Measurements from ENCODE around the gene PHLDA2.
"Not testable (repeated sequence)": the region's sequence is repeated elsewhere in the genome, so short reads cannot be mapped to it uniquely, and the experiment has no call there.

PHLDA2 gene

DNA sequence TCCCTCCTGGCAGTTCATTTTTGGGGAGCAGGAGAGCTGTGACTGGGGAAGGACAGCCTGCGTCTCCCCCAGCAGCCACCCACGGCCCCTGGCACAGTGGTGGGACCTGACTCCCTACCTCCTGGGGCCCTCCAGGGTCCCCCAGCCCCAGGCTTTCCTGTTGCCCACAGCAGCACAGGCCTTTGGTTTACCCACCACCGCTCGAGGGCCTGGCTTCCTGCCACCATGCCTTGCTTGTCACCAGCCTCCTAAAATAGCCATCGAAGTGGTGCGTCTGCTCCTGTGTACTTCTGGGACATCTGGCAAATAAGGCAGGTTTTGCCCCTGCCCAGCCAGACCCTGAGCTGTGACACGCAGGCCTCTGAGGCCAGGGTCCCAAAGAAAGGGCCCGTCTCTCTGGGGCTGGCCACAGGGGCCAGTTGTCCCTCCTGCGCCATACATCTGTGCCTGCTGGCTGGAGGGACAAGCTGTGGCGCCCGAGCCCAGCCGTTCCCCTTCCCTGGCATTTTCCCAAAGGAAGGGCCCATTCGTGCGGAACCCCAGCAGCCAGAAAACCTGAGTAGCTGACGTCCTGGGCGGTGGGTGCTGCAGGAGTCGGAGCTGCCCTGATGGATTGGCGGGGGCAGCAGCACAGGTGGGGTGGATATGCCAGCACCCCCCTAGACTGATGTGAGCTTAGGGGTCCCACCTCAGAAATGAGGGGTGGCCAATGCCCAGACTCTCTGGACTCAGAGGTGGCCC lies 14.6 kb downstream of the PHLDA2 start:
- DNase-seq: no peak

DNA sequence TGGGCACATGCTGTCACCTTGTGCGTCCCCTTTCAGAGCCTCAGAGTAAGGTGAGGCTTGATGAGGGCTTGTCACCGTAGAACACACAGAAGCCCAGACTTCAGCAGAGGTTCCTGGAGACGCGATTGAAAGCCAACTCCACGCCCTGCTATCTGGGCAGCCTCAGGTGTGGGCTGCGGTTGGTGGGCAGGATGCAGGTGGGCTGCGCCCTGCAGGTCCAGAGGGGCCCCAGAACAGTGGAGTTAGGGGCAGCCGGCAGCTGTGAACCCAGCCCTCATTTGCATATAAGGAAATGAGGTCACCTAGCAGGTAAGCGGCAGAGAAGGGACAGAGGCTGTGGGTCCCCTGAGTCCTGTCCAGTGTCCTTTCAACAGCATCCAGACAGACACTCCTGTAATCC lies 15.4 kb downstream of the PHLDA2 start:
- no peak for DNase-seq

DNA sequence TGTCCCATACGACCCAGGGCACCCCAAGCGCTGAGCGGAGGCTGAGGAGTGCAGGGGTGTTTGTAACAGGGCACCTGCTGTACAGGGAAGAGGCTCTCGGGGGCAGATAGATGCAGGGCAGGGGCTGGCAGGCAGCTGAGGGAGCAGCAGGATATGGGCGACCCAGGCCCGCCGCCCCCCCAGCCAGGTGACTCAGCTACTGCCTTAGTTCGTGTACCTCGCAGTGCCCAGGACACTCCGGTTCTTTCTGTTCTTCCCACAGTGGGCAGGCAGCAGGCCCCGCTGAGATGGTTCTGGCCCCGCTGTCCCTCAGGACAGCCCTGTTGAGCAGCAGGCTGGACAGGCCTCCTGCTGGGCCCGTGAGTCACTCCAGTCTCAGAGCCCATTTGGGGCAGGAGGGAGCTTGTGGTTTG lies 16.2 kb downstream of the PHLDA2 start:
- no peak for DNase-seq

DNA sequence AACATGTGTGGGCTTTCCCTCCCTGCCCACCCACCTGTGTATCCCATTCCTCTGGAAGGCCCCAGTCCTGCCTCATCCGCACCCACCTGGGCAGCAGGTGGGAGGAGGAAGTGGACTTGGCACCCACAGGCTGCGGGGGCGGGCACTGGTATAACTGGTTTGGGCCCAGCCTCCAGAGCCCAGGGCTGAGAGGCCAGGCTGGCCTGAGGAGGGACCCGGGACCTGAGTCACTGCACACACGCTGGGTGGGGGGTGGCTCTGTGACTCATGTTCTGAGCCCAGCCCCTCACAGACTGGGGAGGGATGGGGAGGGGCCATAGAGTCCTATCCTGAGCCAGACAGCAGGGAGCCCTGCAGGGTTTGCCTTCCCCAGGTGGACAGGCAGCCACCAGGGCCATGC lies 16.7 kb downstream of the PHLDA2 start:
- DNase-seq: no peak

DNA sequence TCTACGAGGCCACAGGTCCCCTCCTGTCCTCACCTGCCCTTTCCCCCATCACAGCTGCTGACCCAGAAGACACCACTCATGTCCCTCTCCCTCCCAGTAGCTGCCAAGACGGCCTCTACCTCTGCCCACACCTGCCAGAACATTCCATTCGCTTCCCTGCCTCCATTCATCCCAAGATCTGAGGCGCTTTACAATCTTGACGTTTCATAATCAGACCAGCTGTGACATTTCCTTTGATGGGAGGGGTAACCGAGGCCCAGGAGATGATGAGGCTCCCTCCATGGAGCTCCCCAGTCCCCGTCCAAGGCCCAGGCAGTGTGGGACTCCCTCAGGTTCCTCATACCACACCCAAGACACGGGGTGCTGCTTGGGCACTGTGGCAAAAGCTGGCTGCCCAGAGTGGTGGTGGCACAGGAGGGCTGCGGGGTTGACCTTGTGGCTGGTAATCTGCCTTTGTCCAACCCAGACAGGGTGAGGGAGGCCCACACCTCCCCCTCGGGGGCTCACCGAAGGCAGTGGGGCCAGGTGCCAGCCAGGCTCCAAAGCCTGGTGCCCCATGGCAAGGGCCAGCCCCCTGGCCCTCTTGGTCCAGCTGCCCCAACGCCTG lies 17.3 kb downstream of the PHLDA2 start:
- no peak for DNase-seq

DNA sequence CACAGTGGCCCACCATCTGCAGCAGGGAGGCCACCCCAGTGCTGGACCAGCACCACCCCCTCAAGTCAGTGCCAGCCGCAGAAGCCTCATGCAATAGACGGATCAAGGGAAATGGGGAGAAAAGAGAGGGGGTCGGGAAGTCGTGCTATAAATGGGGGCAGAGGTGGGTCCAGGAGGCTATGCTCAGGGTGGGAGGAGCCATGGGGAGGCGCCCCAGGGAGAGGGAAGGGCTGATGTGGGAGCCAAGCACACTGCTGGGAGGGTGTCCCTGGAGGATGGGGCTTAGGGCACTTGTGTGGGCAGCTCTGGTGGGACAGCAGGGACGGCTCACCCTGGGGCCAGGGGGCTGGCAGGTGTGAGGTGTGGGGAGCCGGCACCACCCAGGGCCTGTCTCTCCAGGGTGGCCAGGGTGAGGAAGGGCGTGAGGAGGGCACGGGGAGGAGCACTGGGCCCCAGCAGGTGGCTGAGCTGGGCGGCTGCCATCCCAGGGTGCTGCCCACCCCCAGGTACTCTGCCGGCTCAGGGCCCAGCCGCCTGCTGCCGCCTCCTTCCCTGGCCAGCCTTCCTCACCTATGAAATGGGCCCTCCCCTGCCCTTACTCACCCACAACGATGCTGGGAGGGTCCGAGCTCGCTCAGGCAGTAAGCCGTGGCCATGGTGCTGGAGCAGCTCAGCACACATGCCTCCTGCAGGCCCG lies 18.0 kb downstream of the PHLDA2 start:
- DNase-seq: no peak

DNA sequence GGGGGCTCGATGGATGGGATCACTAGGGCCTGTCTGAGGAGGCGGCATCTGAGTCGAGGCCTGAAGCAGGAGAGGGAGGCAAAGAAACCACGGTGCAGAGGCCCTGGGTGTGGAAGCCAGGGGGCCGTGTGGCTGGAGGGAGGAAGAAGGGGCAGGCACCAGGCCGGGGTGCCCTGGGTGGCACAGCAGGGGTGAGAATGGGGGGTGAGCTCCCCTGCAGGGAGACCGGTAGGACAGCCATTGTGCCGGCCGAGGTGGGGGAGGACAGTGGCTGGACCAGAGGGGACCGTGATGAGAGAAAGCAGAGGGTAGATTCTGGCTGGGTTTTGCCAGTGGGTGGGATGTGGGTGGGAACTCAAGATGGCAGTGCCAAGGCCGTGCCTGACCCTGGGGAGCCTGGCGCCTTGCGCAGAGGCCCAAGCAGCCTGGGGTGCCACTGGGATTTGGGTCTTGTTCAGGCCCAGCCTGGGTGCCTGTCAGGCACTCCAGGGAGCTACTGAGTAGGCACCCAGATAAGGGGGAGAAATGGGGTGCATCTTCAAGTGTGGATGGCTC lies 18.7 kb downstream of the PHLDA2 start:
- no peak for DNase-seq

DNA sequence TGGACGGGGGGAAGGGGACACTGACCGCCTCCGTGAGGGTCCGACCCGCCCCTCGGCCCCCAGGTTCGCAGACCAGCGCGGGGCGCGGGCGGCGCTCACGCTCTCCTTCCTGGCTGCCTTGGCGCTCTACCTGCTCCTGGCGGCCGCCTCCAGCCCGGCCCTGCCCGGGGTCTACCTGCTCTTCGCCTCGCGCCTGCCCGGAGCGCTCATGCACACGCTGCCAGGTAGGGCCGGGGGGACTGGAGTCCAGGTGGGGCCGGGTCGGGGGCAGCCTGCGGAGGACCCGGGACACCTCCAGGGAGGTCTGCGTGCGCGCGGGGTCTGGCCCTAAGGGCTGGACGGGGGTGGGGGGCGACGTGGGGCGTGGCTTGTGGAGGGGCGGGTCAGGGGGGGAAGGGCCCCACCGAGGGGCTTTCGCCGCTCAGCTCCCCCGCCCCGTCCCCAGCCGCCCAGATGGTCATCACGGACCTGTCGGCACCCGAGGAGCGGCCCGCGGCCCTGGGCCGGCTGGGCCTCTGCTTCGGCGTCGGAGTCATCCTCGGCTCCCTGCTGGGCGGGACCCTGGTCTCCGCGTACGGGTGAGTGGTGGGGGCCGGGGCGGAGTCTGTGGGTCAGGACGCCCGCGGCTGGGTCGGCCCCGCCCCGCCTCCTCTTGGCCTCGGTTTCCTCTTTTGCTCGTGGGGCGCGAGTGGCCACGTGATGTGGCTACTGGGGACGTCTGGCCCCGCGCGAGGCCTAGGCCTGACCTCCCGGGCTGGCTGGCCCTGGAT lies 19.9 kb downstream of the PHLDA2 start:
- DNase-seq: no peak

DNA sequence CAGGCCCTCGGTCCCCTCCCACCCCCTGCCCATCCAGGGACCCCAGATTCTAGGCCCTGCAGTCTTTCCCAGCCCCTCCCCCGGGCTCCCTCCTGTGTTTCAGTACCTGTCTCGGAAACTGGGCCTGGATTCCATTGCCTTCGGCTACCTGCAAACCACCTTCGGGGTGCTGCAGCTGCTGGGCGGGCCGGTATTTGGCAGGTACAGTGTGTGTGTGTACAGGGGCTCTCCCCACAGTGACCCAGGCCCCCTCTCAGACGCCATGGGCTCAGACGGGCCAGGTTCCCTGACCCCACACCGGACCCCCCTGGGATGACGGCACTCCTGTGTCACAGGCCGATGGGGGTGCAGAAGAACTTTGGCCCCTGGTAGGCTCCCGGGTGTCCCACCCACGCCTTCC lies 21.1 kb downstream of the PHLDA2 start:
- DNase-seq: no peak

DNA sequence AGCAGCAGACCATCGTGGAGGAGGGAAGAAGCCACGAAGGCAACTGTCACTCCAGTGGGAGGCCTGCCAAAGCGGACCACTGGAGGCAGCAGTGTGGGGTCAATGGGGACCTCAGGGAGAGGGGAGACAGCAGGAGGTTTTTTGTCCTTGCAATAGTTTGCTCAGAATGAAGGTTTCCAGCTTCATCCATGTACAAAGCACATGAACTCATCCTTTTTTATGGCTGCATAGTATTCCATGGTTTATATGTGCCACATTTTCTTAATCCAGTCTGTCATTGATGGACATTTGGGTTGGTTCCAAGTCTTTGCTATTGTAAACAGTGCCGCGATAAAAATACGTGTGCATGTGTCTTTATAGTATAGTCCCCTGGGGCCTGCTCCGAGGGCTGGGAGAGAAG lies 23.9 kb downstream of the PHLDA2 start:
- DNase-seq: not testable (repeated sequence)

DNA sequence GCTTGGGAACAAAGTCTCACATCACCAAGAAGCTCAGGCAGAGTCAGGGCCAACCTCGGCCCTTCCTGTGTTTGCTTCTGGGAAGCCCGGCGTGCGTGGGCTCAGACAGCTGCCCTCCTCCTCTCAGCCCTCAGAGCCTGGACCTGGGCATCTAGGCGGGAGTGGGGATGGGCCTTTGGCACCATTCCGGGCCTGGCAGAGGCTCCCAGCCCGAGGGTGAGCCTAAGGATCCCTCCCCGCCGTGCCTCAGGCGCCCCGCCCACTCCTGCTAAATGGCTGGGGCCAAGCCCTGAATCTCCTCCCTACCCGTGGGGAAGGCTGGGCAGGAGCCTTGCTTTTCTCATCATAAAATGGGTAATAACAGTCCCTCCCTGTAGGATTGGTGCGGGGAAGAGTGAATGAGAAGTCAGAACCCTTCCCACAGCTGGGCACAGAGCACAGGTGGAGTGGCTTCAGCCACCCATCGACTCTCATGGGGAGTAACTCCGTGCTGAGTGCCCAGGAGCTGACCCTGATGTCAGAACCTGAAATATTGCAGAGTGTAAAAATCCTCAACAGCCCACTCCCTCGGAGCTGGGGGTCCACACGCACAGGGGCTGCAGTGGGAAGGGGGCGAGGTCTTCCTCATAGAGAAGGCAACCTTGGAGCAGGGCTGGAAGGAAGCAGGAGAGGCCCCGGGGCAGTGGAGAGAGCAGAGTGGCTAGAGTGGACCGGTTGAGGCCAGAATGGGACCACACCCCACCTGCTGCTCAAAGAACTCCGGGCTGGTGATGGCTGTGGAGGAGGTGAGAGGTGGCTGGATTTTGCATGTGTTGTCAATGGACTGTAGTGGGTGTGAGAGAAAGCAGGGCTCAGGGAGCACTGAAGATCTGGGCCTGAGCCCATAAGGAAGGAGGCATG lies 24.8 kb downstream of the PHLDA2 start:
- no peak for DNase-seq

DNA sequence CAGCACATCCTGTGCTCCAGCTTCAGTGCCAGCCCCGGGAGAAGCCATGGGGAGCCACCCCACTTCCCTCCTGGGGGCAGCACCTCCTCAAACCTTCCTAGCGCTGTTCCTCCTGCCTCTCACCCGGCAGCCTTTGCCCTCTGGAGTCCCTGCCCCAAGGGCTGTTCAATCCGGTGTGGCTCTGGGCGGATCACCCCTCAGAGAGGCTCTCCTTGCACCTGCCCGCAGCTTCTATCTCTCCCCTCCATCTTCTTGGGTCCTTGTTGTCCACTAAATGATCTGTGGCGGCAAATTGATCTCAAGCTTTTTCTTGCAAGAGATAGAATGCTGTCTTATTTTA lies 25.6 kb downstream of the PHLDA2 start:
- no peak for DNase-seq

DNA sequence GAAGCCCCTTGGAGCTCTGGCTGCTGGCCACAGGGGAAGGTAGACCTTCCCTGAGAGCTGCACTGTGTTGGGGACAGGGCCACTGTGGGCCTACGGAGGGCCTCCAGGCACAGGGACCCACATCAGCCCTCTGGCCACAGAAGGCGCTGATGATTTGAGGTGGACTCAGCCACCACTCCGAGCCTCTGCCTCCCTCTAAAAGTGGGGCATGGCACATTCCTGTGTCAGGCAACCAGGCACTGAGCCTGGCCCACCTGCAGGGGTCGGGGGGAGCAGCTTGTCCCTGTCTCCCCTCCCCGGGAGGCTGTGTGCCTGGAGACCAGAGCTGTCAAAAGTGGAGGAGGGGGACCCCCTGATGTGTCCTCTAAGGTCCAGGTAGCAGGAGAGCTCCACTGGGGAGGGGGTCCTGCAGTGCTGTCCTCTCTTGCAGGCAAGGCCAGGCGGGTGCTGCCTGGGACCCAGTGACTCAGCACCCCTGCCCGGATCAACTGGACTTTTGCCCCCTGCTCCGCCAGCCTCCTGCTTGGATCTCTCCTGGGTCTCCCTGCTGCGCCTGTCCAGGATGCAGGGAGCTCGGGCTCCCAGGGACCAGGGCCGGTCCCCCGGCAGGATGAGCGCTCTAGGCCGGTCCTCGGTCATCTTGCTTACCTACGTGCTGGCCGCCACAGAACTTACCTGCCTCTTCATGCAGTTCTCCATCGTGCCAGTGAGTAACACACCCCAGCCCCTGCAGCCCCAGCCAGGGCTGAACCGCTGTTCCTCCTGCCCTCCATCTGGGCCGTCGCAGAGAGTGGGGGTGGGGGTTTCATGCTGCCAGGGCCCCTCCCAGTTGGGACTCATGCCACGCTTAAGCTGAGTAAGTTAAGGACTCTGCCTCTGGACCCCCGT lies 26.2 kb downstream of the PHLDA2 start:
- DNase-seq: no peak

DNA sequence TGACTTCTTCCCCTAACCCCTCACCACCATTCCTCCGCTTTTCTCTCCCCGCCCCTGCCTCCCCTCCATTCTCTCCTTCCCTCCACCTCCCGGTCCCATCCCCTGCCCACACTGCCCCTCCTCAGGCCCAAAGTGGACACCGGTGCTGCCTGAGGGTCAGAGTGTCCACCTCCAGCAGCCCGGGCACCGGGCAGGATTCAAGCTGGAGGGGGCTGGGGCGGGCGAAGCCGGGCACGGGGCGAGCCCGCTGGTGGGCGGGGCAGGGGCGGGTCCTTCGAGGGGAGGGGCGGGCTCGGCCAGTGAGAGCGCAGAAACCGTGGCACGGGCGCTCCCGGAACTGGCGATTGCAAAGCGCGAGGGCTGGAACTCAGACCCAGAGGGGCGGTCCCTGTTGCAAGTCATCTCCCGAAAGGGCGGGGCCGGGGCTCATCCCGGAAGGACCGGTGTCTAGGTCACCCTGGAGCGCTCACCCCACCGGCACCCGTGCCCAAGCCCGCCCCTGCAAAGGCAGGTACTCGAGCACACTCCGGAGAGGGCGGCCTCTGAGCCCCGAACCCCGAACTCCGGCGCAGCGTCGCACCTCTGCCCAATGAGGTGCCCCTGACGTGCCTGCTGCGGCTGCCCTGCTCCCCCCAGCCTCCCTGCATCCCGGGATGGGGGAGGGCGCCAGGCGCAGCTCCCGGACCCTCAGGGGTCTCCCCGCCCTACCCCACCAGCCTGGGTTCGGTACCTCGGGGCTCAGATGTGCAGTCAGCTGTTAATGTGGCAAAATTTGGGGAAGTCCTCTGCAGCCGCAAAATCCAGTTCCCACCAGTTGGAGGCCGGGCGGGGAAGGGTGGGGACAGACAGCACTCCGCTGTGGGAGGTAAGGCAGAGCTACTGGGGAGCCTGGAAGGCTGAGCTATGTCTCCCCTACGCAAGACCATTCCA lies 27.1 kb downstream of the PHLDA2 start:
- DNase-seq: peak; percentile 82

DNA sequence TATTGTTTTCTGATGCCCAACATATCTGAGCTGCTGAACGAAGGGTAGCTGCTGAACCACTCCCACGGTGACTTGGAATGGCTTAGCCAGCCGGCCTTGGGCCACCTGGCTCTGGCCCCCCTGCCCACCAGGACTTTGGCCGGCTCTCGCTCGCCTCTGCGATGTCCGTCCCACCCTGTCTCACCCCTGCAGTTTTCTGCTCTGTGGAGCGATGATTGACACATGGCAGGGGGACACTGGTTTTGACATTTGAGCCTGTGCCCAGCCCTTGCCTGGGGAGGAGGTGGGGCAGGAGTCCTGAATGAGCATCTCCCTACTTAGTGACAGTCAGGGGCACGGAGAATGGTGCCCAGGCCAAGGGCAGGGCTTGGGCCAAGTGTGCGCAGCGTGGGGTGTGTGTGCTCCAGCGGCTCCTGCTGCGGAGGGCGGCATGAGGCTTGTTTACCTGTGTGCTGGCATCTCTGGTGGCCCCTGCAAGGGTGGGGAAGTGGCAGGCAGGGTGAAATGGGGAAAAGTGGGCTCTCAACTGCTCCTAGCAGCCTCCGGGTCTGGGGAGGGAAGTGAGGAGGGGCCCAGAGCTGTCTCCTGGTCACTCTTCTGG lies 27.9 kb downstream of the PHLDA2 start:
- no peak for DNase-seq

DNA sequence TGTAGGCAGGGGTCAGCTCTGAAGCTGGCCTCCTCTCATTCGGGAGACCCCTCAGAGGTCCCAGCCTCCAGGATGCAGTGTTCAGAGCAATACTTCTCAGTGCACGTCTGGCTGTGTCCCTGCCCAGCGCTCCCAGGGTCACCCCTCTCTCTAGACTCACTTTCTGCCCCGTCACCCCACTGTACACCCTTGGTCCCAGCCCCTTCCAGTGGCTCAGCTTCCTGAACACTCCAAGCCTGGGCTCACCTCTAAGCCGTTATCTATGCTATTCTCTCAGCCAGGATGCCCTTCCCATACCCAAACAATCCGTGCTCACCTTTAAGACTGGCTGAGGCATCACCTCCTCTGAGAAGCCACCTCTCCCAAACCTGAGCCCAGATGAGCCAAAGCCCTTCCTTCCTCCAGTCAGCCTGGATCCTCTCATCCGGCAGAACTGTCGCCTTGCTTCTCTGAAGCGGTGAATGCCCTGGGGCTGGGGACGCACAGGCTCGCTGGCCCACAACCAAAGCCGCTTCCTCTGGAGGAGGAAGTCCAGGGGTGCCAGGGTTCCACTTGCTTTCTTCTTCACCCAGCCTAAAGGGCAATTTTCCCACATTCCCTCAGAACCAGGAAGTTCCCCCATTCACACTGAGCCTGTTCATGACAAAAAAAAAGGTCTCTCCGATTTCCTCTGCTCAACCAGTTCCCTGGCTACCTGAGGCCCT lies 30.0 kb downstream of the PHLDA2 start:
- no peak for DNase-seq

DNA sequence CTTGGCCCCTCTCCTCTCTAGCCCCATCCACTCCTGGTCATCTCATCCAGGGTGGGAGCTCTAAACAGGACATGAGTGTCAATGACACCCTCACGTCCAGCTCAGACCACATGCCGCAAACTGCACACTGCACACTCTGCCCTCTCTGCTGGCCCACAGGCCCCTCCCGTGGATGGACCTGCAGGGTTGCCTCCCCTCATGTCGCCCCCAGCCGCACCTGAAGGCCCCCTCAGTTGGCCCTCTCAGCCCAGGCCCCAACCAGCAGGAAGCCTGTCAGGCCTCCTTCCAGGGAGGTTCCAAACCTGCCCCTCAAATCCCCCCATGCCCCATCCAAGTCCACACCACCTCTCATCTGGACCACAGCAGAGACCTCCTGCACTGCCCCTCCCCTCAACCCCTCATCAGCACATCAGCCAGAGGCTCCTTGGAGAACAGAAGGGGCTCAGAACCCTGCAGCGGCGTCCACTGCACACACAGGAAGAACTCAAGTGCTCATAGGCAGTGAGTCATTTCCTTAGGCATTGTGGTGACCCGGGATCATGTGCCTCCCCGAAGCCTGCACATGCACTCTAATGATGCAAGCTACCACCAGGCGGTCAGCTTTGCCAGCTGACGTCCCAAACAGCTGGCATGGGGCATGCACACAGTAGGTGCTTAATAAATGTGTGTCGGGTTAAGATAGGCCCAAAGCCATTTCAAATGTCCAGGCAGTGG lies 30.7 kb downstream of the PHLDA2 start:
- no peak for DNase-seq

DNA sequence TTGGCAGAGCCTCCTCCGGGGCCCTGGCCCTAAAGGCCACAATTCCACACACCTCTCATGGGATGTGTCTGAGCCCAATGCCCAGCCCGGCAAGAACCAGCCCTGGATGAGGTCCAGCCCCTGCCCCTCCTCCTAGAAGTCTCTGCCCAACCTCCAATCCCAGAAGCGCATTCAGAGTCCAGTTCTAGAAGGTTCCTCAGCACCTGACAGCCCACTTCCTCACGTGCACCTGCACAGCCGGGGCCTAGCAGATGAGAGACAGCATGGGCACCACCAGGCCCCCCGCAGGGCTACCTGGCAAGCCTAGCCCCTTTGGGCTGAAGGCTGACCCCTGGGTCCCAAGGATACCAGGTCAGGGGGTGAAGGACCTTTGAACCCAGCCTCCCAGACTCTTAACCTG lies 32.2 kb downstream of the PHLDA2 start:
- no peak for DNase-seq
